ENCODE measurements around the gene FHIT. TPM values are rescaled to one million over a fixed set of nuclear protein-coding genes. Genes with fewer than 3 reads are reported as not detected.

Gene FHIT
- total RNA-seq, 1 experiment from 2014 or later: 3.6 TPM

DNA sequence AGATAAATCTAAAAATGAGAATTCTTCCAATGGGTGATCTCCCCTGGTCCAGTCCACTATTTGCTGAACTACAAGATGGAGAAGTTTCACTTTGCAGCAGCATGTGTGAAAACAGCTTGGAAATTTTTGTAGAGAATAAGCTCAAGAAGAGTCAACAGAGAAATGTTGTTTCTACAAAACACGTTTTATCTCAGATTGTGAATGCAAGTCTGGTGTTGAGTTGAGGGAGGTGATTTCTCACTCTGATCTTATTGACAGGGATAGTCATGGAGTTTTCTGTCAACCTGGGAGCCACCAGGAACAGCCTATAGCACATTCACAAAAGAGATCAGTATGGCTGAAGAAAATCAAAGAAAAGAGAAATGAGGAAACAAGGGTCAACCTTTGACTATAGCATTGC, 1220.3 kb downstream of the FHIT start:
- DNase-seq (no peak), ATAC-seq (no peak)
- TF ChIP-seq EZH2phosphoT487 (IDR thresholded peaks at IDR 0.05; ENCODE audit: borderline replicate concordance, low read length): no peak
- no peak for TF ChIP-seq EZH2 (IDR thresholded peaks at IDR 0.05; ENCODE audit: low read length, unreplicated experiment)
- TF ChIP-seq, protein P1, sequence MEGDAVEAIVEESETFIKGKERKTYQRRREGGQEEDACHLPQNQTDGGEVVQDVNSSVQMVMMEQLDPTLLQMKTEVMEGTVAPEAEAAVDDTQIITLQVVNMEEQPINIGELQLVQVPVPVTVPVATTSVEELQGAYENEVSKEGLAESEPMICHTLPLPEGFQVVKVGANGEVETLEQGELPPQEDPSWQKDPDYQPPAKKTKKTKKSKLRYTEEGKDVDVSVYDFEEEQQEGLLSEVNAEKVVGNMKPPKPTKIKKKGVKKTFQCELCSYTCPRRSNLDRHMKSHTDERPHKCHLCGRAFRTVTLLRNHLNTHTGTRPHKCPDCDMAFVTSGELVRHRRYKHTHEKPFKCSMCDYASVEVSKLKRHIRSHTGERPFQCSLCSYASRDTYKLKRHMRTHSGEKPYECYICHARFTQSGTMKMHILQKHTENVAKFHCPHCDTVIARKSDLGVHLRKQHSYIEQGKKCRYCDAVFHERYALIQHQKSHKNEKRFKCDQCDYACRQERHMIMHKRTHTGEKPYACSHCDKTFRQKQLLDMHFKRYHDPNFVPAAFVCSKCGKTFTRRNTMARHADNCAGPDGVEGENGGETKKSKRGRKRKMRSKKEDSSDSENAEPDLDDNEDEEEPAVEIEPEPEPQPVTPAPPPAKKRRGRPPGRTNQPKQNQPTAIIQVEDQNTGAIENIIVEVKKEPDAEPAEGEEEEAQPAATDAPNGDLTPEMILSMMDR (conservative IDR thresholded peaks at IDR 0.05; ENCODE audit: low read depth, low read length): no peak
- Histone ChIP-seq H3F3A (ENCODE audit: low read length, unreplicated experiment) (no peaks in the 10 kb centered on the region), H3K27me3 (ENCODE audit: low read length) (peaks cover 4% of the 10 kb centered on the region; the same call in 1 of the 2 replicates), H3K9ac (ENCODE audit: low read length) (no peak overlapping the region), H3K27ac (ENCODE audit: low read length) (no peak overlapping the region), H3K9me3 (ENCODE audit: low read length) (no peaks in the 10 kb centered on the region), H3K9me2 (replicated peaks; ENCODE audit: low read length) (no peaks in the 10 kb centered on the region), H3K79me2 (ENCODE audit: low read length) (no peaks in the 10 kb centered on the region), H3K36me3 (ENCODE audit: low read depth, low read length) (no peaks in the 10 kb centered on the region), H3K4me1 (ENCODE audit: insufficient read depth, low read length) (no peaks in the 10 kb centered on the region), H4K20me1 (ENCODE audit: low read length) (no peaks in the 10 kb centered on the region), H3K4me3 (ENCODE audit: low read length) (no peak overlapping the region), H2AFZ (ENCODE audit: low read length) (no peak overlapping the region), H3K4me2 (ENCODE audit: low read length) (no peak overlapping the region)
- intact Hi-C loops (cut with micrococcal nuclease): no loop called here
- ChIA-PET POLR2A (ENCODE audit: unreplicated experiment) (no interaction called here), CTCF (no interaction called here)
- BruUV-seq (replicated peaks): no TSS peak

DNA sequence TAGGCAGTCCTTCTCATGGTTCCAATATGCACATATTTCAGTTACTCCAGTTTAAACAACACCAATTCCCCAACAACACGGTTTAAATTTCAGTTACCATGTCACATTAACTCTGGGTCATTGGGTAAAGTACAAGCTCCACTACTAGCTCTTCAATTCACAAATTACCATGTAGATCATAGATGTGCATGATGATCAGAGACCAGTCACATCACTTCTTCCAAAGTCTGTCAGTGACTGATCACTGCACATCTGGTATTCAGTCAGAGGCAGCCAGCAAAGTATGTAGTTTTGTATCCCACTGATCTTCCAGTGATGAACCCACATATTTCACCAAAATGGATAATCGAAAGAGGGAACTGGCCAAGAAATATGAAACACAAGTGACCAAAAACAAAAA, 1223.0 kb downstream of the FHIT start:
- no peak overlapping the region for H3K9ac ChIP-seq (ENCODE audit: low read length)
- BruUV-seq (replicated peaks): no TSS peak
- H3K4me1 ChIP-seq (ENCODE audit: insufficient read depth, low read length): no peaks in the 10 kb centered on the region
- H3K27ac ChIP-seq (ENCODE audit: low read length): no peak overlapping the region
- no peaks in the 10 kb centered on the region for H3K36me3 ChIP-seq (ENCODE audit: low read depth, low read length)
- ATAC-seq (no peak), DNase-seq (no peak)
- H3K27me3 ChIP-seq (ENCODE audit: low read length): no peaks in the 10 kb centered on the region
- no peaks in the 10 kb centered on the region for H3K9me2 ChIP-seq (replicated peaks; ENCODE audit: low read length)
- no peak overlapping the region for H3K4me2 ChIP-seq (ENCODE audit: low read length)
- no peaks in the 10 kb centered on the region for H3K9me3 ChIP-seq (ENCODE audit: low read length)
- CTCF ChIA-PET: no interaction called here
- no peaks in the 10 kb centered on the region for H3F3A ChIP-seq (ENCODE audit: low read length, unreplicated experiment)
- H2AFZ ChIP-seq (ENCODE audit: low read length): no peak overlapping the region
- no peak overlapping the region for H3K4me3 ChIP-seq (ENCODE audit: low read length)
- H3K79me2 ChIP-seq (ENCODE audit: low read length): no peaks in the 10 kb centered on the region
- POLR2A ChIA-PET (ENCODE audit: unreplicated experiment): no interaction called here
- TF ChIP-seq, protein P1 (conservative IDR thresholded peaks at IDR 0.05; ENCODE audit: low read depth, low read length): no peak
- TF ChIP-seq EZH2phosphoT487 (IDR thresholded peaks at IDR 0.05; ENCODE audit: borderline replicate concordance, low read length) (no peak), EZH2 (IDR thresholded peaks at IDR 0.05; ENCODE audit: low read length, unreplicated experiment) (no peak)
- intact Hi-C loops (cut with micrococcal nuclease): no loop called here
- no peaks in the 10 kb centered on the region for H4K20me1 ChIP-seq (ENCODE audit: low read length)

DNA sequence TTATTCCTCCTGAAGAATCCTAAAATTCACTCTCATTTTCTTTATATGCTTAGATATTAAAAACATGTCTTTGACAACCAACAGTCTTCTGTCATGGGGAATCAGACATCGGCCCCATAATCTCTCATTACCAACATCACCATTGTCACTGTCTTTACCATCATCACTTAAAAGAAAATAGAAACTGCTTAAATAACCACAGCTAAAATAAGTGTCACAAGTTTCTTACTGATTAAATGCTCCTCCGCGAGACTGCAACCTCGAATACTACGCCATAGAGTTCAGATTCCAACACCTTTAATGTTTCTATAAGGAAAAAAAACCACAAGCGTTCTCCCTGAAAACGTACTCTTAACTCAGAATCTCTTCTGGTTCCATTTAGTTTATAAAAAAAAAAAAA, 1223.9 kb downstream of the FHIT start:
- H3K79me2 ChIP-seq (ENCODE audit: low read length): no peaks in the 10 kb centered on the region
- intact Hi-C loops (cut with micrococcal nuclease): no loop called here
- TF ChIP-seq EZH2 (IDR thresholded peaks at IDR 0.05; ENCODE audit: low read length, unreplicated experiment) (no peak), EZH2phosphoT487 (IDR thresholded peaks at IDR 0.05; ENCODE audit: borderline replicate concordance, low read length) (no peak)
- TF ChIP-seq, protein P1 (conservative IDR thresholded peaks at IDR 0.05; ENCODE audit: low read depth, low read length): no peak
- H3K36me3 ChIP-seq (ENCODE audit: low read depth, low read length): no peaks in the 10 kb centered on the region
- no peak for DNase-seq
- CTCF ChIA-PET: no interaction called here
- no peaks in the 10 kb centered on the region for H3K9me3 ChIP-seq (ENCODE audit: low read length)
- H3F3A ChIP-seq (ENCODE audit: low read length, unreplicated experiment): no peaks in the 10 kb centered on the region
- H3K4me3 ChIP-seq (ENCODE audit: low read length): no peak overlapping the region
- no peaks in the 10 kb centered on the region for H3K27me3 ChIP-seq (ENCODE audit: low read length)
- no peak overlapping the region for H3K4me2 ChIP-seq (ENCODE audit: low read length)
- no TSS peak for BruUV-seq (replicated peaks)
- no peaks in the 10 kb centered on the region for H4K20me1 ChIP-seq (ENCODE audit: low read length)
- no peaks in the 10 kb centered on the region for H3K4me1 ChIP-seq (ENCODE audit: insufficient read depth, low read length)
- no peak overlapping the region for H2AFZ ChIP-seq (ENCODE audit: low read length)
- H3K9ac ChIP-seq (ENCODE audit: low read length): no peak overlapping the region
- no peaks in the 10 kb centered on the region for H3K9me2 ChIP-seq (replicated peaks; ENCODE audit: low read length)
- POLR2A ChIA-PET (ENCODE audit: unreplicated experiment): no interaction called here
- no peak overlapping the region for H3K27ac ChIP-seq (ENCODE audit: low read length)
- no peak for ATAC-seq

Measured in PC-3 (cell line).